ENCODE measurements around the gene DDC.
"Not testable (repeated sequence)": the region's sequence is repeated elsewhere in the genome, so short reads cannot be mapped to it uniquely, and the experiment has no call there.

The DDC gene

GRCh38 chr7:50537417-50537816 is 27.8 kb downstream of the DDC start:
- ChIA-PET POLR2A (no interaction called here), CTCF (no interaction called here)

GRCh38 chr7:50535291-50535711 is 29.9 kb downstream of the DDC start:
- DNase-seq (ENCODE audit: extremely low spot score); POLR2A ChIA-PET; CTCF ChIA-PET: not testable (repeated sequence)

More at GRCh38 chr7:50537417-50537816, 27.8 kb downstream of the DDC start:
- no peak for DNase-seq (ENCODE audit: extremely low spot score)
- TF ChIP-seq, protein P1, sequence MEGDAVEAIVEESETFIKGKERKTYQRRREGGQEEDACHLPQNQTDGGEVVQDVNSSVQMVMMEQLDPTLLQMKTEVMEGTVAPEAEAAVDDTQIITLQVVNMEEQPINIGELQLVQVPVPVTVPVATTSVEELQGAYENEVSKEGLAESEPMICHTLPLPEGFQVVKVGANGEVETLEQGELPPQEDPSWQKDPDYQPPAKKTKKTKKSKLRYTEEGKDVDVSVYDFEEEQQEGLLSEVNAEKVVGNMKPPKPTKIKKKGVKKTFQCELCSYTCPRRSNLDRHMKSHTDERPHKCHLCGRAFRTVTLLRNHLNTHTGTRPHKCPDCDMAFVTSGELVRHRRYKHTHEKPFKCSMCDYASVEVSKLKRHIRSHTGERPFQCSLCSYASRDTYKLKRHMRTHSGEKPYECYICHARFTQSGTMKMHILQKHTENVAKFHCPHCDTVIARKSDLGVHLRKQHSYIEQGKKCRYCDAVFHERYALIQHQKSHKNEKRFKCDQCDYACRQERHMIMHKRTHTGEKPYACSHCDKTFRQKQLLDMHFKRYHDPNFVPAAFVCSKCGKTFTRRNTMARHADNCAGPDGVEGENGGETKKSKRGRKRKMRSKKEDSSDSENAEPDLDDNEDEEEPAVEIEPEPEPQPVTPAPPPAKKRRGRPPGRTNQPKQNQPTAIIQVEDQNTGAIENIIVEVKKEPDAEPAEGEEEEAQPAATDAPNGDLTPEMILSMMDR (IDR thresholded peaks at IDR 0.05; ENCODE audit: control extremely low read depth, extremely low read depth, low read depth, missing control alignments) = no peak

DNA sequence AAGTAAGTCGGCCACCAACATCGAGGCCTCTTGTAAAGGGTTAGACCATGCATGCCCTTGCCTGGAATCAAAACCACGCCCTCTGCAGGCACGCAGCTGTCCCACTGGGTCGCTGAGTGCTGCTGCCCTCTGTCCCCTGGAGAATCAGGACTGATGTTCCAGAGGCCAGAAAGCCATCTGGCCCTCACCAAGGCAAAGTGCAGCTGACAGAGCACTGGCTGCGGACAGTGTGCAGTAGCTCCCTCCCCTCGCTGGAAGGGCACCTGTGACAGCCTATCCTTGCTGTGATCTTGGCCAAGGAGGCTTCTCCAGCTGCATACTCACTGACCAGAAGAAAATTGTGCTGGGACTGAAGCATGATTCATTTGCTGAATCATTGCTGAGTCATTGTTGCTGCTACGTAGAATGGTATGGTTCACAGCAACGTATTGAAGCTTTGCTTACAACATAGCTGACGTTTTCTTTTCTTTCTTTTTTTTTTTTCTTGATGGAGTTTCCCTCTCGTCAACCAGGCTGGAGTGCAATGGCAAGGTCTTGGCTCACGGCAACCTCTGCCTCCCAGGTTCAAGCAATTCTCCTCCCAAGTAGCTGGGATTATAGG is 30.4 kb downstream of the DDC start:
- DNase-seq (ENCODE audit: extremely low spot score) = no peak
- ChIA-PET CTCF (no interaction called here), POLR2A (no interaction called here)
- TF ChIP-seq, protein P1 (IDR thresholded peaks at IDR 0.05; ENCODE audit: control extremely low read depth, extremely low read depth, low read depth, missing control alignments) = no peak

GRCh38 chr7:50533866-50534265 is 31.3 kb downstream of the DDC start:
- POLR2A ChIA-PET = no interaction called here
- TF ChIP-seq, protein P1 (IDR thresholded peaks at IDR 0.05; ENCODE audit: control extremely low read depth, extremely low read depth, low read depth, missing control alignments) = no peak
- CTCF ChIA-PET = no interaction called here
- DNase-seq (ENCODE audit: extremely low spot score) = no peak

- DNase-seq (ENCODE audit: extremely low spot score) = no peak
- ChIA-PET POLR2A (no interaction called here), CTCF (no interaction called here)
- TF ChIP-seq, protein P1 (IDR thresholded peaks at IDR 0.05; ENCODE audit: control extremely low read depth, extremely low read depth, low read depth, missing control alignments) = no peak
These were observed 33.3 kb downstream of the DDC start for GRCh38 chr7:50531928-50532327.

- ChIA-PET POLR2A (no interaction called here), CTCF (no interaction called here)
- no peak for DNase-seq (ENCODE audit: extremely low spot score)
- TF ChIP-seq, protein P1 (IDR thresholded peaks at IDR 0.05; ENCODE audit: control extremely low read depth, extremely low read depth, low read depth, missing control alignments) = no peak
These were observed 33.7 kb downstream of the DDC start for GRCh38 chr7:50531401-50531911.

GRCh38 chr7:50530766-50531165 is 34.4 kb downstream of the DDC start:
- no peak for DNase-seq (ENCODE audit: extremely low spot score)
- POLR2A ChIA-PET = no interaction called here
- TF ChIP-seq, protein P1 (IDR thresholded peaks at IDR 0.05; ENCODE audit: control extremely low read depth, extremely low read depth, low read depth, missing control alignments) = no peak
- CTCF ChIA-PET = no interaction called here
